ENCODE data around the gene CRELD2.

Gene CRELD2

DNA sequence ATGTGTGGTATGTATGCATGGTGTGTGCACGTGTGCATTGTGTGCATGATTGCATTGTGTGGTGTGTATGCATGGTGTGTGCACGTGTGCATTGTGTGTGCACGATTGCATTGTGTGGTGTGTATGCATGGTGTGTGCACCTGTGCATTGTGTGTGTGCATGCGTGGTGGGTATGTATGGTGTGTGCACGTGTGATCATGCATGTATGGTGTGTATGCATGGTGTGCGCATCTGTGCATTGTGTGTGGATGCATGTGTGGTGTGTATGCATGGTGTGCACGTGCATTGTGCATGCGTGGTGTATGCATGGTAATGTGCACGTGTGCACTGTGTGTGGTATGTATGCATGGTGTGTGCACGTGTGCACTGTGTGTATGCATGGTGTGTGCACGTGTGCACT, 17.0 kb upstream of the CRELD2 start:
- Histone ChIP-seq H3K4me3 (ENCODE audit: insufficient read depth, low read length, poor library complexity, severe bottlenecking) (no peak overlapping the region), H3K27me3 (ENCODE audit: low read length) (no peaks in the 10 kb centered on the region), H3K36me3 (ENCODE audit: low read length) (peaks cover 8% of the 10 kb centered on the region; the same call in 1 of the 2 replicates), H3K9me2 (replicated peaks; ENCODE audit: insufficient read depth, low read length) (no peaks in the 10 kb centered on the region), H3K4me2 (ENCODE audit: low read depth, low read length, poor library complexity, severe bottlenecking) (no peak overlapping the region), H3K9ac (ENCODE audit: low read length) (no peak overlapping the region), H3F3A (ENCODE audit: insufficient read depth) (no peaks in the 10 kb centered on the region), H3K27ac (ENCODE audit: low read depth, low read length) (no peak overlapping the region), H4K20me1 (ENCODE audit: low read depth, low read length) (no peaks in the 10 kb centered on the region), H2AFZ (ENCODE audit: low read depth, low read length, severe bottlenecking) (no peak overlapping the region), H3K9me3 (ENCODE audit: insufficient read depth, low read length) (no peaks in the 10 kb centered on the region), H3K79me2 (ENCODE audit: insufficient read depth, low read length) (no peaks in the 10 kb centered on the region)
- TF ChIP-seq EZH2phosphoT487 (conservative IDR thresholded peaks at IDR 0.05; ENCODE audit: low read length) = no peak
- TF ChIP-seq, protein P1, sequence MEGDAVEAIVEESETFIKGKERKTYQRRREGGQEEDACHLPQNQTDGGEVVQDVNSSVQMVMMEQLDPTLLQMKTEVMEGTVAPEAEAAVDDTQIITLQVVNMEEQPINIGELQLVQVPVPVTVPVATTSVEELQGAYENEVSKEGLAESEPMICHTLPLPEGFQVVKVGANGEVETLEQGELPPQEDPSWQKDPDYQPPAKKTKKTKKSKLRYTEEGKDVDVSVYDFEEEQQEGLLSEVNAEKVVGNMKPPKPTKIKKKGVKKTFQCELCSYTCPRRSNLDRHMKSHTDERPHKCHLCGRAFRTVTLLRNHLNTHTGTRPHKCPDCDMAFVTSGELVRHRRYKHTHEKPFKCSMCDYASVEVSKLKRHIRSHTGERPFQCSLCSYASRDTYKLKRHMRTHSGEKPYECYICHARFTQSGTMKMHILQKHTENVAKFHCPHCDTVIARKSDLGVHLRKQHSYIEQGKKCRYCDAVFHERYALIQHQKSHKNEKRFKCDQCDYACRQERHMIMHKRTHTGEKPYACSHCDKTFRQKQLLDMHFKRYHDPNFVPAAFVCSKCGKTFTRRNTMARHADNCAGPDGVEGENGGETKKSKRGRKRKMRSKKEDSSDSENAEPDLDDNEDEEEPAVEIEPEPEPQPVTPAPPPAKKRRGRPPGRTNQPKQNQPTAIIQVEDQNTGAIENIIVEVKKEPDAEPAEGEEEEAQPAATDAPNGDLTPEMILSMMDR (IDR thresholded peaks at IDR 0.05; ENCODE audit: insufficient read depth, low read length, poor library complexity, severe bottlenecking) = no peak

DNA sequence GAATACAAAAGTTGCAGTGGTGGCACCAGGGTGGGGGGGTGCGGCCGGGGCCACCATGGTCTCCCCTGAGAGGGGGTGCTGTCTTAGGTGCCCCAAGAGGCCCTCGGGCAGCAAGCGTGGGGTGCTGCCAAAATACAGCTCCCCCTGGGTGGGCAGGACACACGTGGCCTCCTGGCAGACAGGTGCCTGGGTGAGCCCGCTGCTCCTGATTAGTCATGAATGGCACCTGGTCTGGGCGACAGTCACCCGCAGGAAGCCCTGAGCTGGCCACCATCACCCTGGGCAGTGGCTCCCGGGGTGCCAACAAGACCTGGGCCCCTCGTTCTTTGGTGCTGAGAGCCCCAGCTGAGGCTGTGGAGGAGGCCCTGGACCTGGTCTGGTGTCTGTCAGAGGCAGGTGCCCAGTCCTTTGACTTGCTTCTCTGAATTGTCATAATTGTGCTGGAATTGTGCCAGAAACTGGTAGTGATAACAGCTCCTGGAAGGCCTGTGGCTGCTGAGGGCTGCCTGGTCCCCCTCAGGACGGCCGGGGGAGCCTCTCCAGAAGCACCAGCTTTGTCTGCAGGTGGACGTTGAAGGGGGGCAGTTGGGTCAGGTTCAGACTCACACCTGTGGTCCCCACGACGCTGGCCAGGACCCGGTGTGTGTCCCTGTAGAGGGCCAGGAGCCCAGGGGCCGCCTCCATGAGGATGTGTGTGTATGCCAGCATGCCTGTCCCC, 15.0 kb upstream of the CRELD2 start:
- Histone ChIP-seq H3K36me3 (ENCODE audit: low read length) (peaks cover 8% of the 10 kb centered on the region; the same call in 1 of the 2 replicates), H3K4me3 (ENCODE audit: insufficient read depth, low read length, poor library complexity, severe bottlenecking) (no peak overlapping the region), H3K9me3 (ENCODE audit: insufficient read depth, low read length) (no peaks in the 10 kb centered on the region), H2AFZ (ENCODE audit: low read depth, low read length, severe bottlenecking) (no peak overlapping the region), H3F3A (ENCODE audit: insufficient read depth) (no peaks in the 10 kb centered on the region), H3K9ac (ENCODE audit: low read length) (no peak overlapping the region), H4K20me1 (ENCODE audit: low read depth, low read length) (no peaks in the 10 kb centered on the region), H3K79me2 (ENCODE audit: insufficient read depth, low read length) (no peaks in the 10 kb centered on the region), H3K27ac (ENCODE audit: low read depth, low read length) (no peak overlapping the region), H3K9me2 (replicated peaks; ENCODE audit: insufficient read depth, low read length) (no peaks in the 10 kb centered on the region), H3K4me2 (ENCODE audit: low read depth, low read length, poor library complexity, severe bottlenecking) (no peak overlapping the region), H3K27me3 (ENCODE audit: low read length) (no peaks in the 10 kb centered on the region)
- TF ChIP-seq, protein P1 (IDR thresholded peaks at IDR 0.05; ENCODE audit: insufficient read depth, low read length, poor library complexity, severe bottlenecking) = no peak
- TF ChIP-seq EZH2phosphoT487 (conservative IDR thresholded peaks at IDR 0.05; ENCODE audit: low read length) = no peak

DNA sequence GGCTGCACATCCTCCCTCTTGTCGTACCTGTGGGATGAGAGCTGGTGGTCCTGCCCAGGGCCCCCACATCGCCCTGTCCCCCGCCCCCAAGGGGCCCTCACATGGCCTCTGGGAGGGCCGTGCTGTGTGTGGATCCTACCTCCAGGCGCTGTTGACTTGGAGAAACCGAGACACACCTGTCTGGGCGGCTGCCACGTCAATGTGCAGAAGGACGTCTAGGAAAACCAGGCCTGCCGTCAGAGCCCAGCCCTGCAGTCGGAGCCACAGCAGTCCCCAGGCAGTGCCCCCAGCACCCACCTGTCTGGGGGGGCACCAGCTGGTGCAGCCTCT, 14.4 kb upstream of the CRELD2 start:
- no peaks in the 10 kb centered on the region for H4K20me1 ChIP-seq (ENCODE audit: low read depth, low read length)
- H3K9me2 ChIP-seq (replicated peaks; ENCODE audit: insufficient read depth, low read length) = no peaks in the 10 kb centered on the region
- no peak overlapping the region for H3K4me3 ChIP-seq (ENCODE audit: insufficient read depth, low read length, poor library complexity, severe bottlenecking)
- H3F3A ChIP-seq (ENCODE audit: insufficient read depth) = no peaks in the 10 kb centered on the region
- no peak overlapping the region for H2AFZ ChIP-seq (ENCODE audit: low read depth, low read length, severe bottlenecking)
- TF ChIP-seq, protein P1 (IDR thresholded peaks at IDR 0.05; ENCODE audit: insufficient read depth, low read length, poor library complexity, severe bottlenecking) = no peak
- no peak for TF ChIP-seq EZH2phosphoT487 (conservative IDR thresholded peaks at IDR 0.05; ENCODE audit: low read length)
- H3K4me2 ChIP-seq (ENCODE audit: low read depth, low read length, poor library complexity, severe bottlenecking) = no peak overlapping the region
- H3K27me3 ChIP-seq (ENCODE audit: low read length) = no peaks in the 10 kb centered on the region
- H3K36me3 ChIP-seq (ENCODE audit: low read length) = peaks cover 8% of the 10 kb centered on the region; the same call in 1 of the 2 replicates
- H3K27ac ChIP-seq (ENCODE audit: low read depth, low read length) = no peak overlapping the region
- H3K79me2 ChIP-seq (ENCODE audit: insufficient read depth, low read length) = no peaks in the 10 kb centered on the region
- H3K9ac ChIP-seq (ENCODE audit: low read length) = no peak overlapping the region
- no peaks in the 10 kb centered on the region for H3K9me3 ChIP-seq (ENCODE audit: insufficient read depth, low read length)

All from SU-DHL-6 (cell line).